ENCODE measurements around the gene DNER.
"Not testable (repeated sequence)": the region's sequence is repeated elsewhere in the genome, so short reads cannot be mapped to it uniquely, and the experiment has no call there.

Gene DNER

DNA sequence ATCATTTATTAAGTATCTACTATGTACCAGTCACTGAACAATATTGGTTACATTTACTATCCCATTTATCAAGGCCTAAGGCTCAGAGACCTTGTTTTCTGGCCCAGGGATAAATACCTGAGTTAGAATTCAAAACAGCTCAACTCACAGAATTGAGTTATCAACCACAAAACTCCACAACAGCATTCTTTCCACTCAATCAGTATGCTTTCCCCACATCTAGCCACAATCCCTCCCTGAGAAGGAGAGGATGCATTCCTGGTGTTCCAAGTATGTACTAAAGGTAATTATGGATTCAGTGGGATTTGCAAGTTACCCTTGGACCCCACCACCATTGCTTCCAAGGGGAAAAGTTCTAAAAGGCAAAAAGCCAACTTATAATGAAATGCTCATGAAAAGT is 339.1 kb downstream of the DNER start:
- Histone ChIP-seq H3K36me3 (ENCODE audit: control insufficient read depth, insufficient read depth, low read length) (no peaks in the 10 kb centered on the region), H3K4me1 (no peaks in the 10 kb centered on the region), H3K27me3 (ENCODE audit: control insufficient read depth, insufficient read depth, low read length) (no peaks in the 10 kb centered on the region), H3K9ac (no peak overlapping the region), H2AFZ (no peak overlapping the region), H3K27ac (no peak overlapping the region), H3K4me3 (ENCODE audit: low read depth, low read length) (no peak overlapping the region), H3K9me3 (ENCODE audit: control insufficient read depth, low read length) (no peaks in the 10 kb centered on the region), H3K4me2 (ENCODE audit: low read length) (no peak overlapping the region), H3K79me2 (no peaks in the 10 kb centered on the region)
- TF ChIP-seq, protein P1, sequence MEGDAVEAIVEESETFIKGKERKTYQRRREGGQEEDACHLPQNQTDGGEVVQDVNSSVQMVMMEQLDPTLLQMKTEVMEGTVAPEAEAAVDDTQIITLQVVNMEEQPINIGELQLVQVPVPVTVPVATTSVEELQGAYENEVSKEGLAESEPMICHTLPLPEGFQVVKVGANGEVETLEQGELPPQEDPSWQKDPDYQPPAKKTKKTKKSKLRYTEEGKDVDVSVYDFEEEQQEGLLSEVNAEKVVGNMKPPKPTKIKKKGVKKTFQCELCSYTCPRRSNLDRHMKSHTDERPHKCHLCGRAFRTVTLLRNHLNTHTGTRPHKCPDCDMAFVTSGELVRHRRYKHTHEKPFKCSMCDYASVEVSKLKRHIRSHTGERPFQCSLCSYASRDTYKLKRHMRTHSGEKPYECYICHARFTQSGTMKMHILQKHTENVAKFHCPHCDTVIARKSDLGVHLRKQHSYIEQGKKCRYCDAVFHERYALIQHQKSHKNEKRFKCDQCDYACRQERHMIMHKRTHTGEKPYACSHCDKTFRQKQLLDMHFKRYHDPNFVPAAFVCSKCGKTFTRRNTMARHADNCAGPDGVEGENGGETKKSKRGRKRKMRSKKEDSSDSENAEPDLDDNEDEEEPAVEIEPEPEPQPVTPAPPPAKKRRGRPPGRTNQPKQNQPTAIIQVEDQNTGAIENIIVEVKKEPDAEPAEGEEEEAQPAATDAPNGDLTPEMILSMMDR (IDR thresholded peaks at IDR 0.05) = no peak

GRCh38 chr2:229373311-229373710 is 341.0 kb downstream of the DNER start:
- not testable (repeated sequence) for H3K4me1 ChIP-seq; H3K36me3 ChIP-seq (ENCODE audit: control insufficient read depth, insufficient read depth, low read length); H3K9me3 ChIP-seq (ENCODE audit: control insufficient read depth, low read length); H3K79me2 ChIP-seq; H3K9ac ChIP-seq; H3K27ac ChIP-seq; H3K4me3 ChIP-seq (ENCODE audit: low read depth, low read length); H3K4me2 ChIP-seq (ENCODE audit: low read length); H3K27me3 ChIP-seq (ENCODE audit: control insufficient read depth, insufficient read depth, low read length); H2AFZ ChIP-seq

DNA sequence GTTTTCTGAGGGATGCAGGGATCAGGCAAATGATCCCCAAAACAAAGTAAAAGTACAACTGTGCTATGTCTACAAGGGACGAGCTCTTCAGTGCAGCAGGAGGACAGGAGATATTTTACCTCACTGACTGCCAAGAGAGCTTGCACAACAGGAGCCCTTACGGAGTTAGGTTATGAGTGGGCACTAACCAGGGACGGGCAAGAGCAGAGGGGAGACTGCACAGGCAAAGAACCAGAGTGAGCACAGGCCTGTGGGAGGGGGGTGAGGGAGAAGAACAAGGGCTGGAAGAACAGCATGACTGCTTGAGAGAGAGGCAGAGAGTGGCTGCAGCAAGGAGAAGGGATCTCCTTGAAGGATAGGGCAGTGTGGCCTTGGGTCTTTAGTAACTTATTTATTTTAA is 342.1 kb downstream of the DNER start:
- no peaks in the 10 kb centered on the region for H3K79me2 ChIP-seq
- H3K4me2 ChIP-seq (ENCODE audit: low read length) = no peak overlapping the region
- no peaks in the 10 kb centered on the region for H3K4me1 ChIP-seq
- no peaks in the 10 kb centered on the region for H3K27me3 ChIP-seq (ENCODE audit: control insufficient read depth, insufficient read depth, low read length)
- no peak overlapping the region for H3K4me3 ChIP-seq (ENCODE audit: low read depth, low read length)
- no peak overlapping the region for H3K9ac ChIP-seq
- TF ChIP-seq, protein P1 (IDR thresholded peaks at IDR 0.05) = no peak
- H2AFZ ChIP-seq = no peak overlapping the region
- no peaks in the 10 kb centered on the region for H3K9me3 ChIP-seq (ENCODE audit: control insufficient read depth, low read length)
- no peak overlapping the region for H3K27ac ChIP-seq
- H3K36me3 ChIP-seq (ENCODE audit: control insufficient read depth, insufficient read depth, low read length) = no peaks in the 10 kb centered on the region

DNA sequence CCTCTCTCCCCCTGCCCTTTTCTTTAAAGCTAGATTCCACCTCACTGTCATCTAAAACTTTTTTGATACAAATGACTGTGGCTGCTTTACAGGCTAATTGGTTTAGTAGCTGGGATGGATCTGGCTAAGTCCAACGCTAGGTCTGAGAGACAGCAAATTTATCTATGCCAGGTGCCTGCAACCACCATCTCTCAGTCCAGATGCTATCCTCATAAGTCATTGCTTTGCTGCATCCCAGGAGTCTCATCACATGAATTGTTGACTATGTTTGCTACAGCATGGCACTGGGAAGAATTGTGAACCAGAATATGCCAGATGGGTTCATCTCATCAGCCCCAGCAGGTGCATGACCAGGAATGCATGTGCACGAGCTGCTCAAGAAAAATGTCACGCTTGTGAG is 343.3 kb downstream of the DNER start:
- H3K36me3 ChIP-seq (ENCODE audit: control insufficient read depth, insufficient read depth, low read length) = no peaks in the 10 kb centered on the region
- H3K4me1 ChIP-seq = no peaks in the 10 kb centered on the region
- H3K79me2 ChIP-seq = no peaks in the 10 kb centered on the region
- no peaks in the 10 kb centered on the region for H3K27me3 ChIP-seq (ENCODE audit: control insufficient read depth, insufficient read depth, low read length)
- H3K9ac ChIP-seq = no peak overlapping the region
- H3K4me3 ChIP-seq (ENCODE audit: low read depth, low read length) = no peak overlapping the region
- H2AFZ ChIP-seq = no peak overlapping the region
- TF ChIP-seq, protein P1 (IDR thresholded peaks at IDR 0.05) = no peak
- H3K4me2 ChIP-seq (ENCODE audit: low read length) = no peak overlapping the region
- H3K9me3 ChIP-seq (ENCODE audit: control insufficient read depth, low read length) = no peaks in the 10 kb centered on the region
- no peak overlapping the region for H3K27ac ChIP-seq

- Histone ChIP-seq H3K9ac (no peak overlapping the region), H3K4me1 (no peaks in the 10 kb centered on the region), H3K27me3 (ENCODE audit: control insufficient read depth, insufficient read depth, low read length) (no peaks in the 10 kb centered on the region), H3K4me3 (ENCODE audit: low read depth, low read length) (no peak overlapping the region), H3K27ac (no peak overlapping the region), H3K4me2 (ENCODE audit: low read length) (no peak overlapping the region), H3K9me3 (ENCODE audit: control insufficient read depth, low read length) (no peaks in the 10 kb centered on the region), H3K79me2 (no peaks in the 10 kb centered on the region), H2AFZ (no peak overlapping the region), H3K36me3 (ENCODE audit: control insufficient read depth, insufficient read depth, low read length) (no peaks in the 10 kb centered on the region)
- TF ChIP-seq, protein P1 (IDR thresholded peaks at IDR 0.05) = no peak
Measured at GRCh38 chr2:229370509-229370908, 343.8 kb downstream of the DNER start.
